Epithelial cell of esophagus (primary cell): ENCODE results near the gene DLGAP1.

Experiments used
- DNase-seq: peaks from one replicate; pipeline ENCODE4 v3.0.0; 2010; ENCODE audit warnings: low read depth
- H3K4me3 ChIP-seq: 2 replicates; pipeline ENCODE4 v1.5.1; 2011; ENCODE audit warnings: mild to moderate bottlenecking, low read length, control low read depth
- TF ChIP-seq, protein P1 (sequence below): IDR thresholded peaks from 2 replicates; pipeline ENCODE4 v1.5.1; 2011; ENCODE audit warnings: low read depth, mild to moderate bottlenecking, low read length, control low read depth, inconsistent platforms; ENCODE audit not compliant: insufficient read depth; ENCODE audit errors: missing control alignments

DLGAP1 gene

DNA sequence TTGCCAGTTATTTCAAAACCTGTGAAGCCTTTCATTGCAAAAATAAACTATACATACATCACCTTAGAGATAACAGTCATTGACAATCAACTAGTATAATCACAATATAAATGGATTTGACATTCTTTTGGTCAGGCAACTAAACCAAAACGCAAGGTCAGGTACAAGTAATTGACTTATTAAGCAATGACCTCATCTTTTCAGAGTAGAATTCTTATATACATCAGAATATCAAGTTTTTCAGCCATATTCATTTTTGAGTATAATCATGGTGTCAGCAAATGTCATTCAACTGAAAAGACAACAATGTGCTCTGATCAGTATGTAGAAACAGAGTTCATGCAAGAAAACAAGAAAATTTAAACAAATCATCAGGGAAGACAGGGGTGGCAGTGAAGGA lies 796.6 kb downstream of the DLGAP1 start:
- TF ChIP-seq, protein P1, sequence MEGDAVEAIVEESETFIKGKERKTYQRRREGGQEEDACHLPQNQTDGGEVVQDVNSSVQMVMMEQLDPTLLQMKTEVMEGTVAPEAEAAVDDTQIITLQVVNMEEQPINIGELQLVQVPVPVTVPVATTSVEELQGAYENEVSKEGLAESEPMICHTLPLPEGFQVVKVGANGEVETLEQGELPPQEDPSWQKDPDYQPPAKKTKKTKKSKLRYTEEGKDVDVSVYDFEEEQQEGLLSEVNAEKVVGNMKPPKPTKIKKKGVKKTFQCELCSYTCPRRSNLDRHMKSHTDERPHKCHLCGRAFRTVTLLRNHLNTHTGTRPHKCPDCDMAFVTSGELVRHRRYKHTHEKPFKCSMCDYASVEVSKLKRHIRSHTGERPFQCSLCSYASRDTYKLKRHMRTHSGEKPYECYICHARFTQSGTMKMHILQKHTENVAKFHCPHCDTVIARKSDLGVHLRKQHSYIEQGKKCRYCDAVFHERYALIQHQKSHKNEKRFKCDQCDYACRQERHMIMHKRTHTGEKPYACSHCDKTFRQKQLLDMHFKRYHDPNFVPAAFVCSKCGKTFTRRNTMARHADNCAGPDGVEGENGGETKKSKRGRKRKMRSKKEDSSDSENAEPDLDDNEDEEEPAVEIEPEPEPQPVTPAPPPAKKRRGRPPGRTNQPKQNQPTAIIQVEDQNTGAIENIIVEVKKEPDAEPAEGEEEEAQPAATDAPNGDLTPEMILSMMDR: no peak
- no peak overlapping the region for H3K4me3 ChIP-seq
- DNase-seq: no peak

DNA sequence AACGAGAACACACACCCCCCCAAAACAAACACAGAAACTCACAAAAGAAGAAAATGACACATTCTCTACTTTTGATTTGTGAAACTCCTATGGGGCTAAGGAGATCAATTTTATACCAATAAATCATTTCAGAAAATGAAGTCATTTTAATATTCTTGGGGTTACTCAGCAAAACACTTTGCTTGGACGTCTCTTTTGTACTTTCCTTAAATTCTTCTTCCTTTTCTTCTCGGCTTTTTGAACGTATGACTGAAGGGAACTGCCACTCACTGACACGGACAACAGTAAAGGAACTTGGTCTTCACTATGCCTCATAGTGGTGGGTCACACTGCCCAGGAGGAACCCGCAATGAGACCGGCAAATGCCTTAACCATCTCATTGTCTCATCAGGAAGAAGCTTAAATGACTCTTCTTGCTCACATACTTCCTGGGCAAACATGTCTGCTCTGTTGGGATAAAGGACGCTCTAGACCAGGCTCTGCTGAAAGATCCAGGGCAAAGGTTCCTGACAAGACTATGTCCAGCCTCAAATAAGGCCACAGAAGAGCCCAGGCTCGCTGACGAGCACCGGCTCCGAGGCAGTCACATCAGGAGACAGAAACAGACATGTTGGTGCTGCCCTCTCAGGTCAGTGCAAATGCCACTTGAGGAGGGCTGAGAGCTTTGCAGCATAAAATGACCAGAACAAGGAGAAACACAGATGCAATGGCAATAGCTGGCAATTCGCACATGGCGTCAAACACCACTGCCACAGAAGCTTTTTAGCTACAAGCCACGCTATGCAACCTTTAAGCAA lies 799.7 kb downstream of the DLGAP1 start:
- no peak for DNase-seq
- H3K4me3 ChIP-seq: no peak overlapping the region
- TF ChIP-seq, protein P1: no peak

GRCh38 chr18:3654442-3655253 lies 800.5 kb downstream of the DLGAP1 start:
- TF ChIP-seq, protein P1: no peak
- no peak overlapping the region for H3K4me3 ChIP-seq
- DNase-seq: no peak

- no peak for DNase-seq
- TF ChIP-seq, protein P1: no peak
- no peak overlapping the region for H3K4me3 ChIP-seq
Observed at GRCh38 chr18:3653851-3654441, 801.2 kb downstream of the DLGAP1 start.

DNA sequence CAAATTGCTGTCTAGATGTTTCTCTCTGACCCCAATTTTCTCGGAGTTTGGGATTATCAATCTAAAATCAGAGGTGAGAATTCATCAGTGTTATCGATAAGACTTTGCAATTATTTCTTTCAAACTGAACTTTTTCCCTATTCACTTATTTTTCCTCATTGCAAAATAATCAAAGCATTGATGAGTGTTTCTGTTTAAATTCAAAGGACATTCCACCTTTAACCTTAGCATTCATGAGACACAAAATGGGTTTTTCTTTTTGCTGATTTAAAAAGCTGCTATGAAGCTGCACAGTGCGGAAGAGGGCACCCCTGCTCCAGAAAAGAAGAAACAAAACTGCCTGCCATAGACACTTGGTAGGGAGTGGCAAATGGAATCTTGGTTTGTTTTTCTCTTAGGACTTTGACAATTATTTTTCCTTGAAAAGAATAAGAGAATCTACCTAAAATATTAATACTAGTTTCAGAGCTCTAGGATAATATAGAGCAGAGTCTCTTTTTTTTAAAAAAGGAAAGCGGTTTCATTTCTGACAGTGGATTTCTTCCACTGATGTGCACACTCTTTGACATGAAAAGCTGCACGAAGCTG lies 801.8 kb downstream of the DLGAP1 start:
- TF ChIP-seq, protein P1: no peak
- no peak overlapping the region for H3K4me3 ChIP-seq
- DNase-seq: no peak

GRCh38 chr18:3652380-3653262 lies 802.5 kb downstream of the DLGAP1 start:
- TF ChIP-seq, protein P1: peak; percentile 36
- H3K4me3 ChIP-seq: no peak overlapping the region
- DNase-seq: peak; percentile 100
